MM.1S (cell line): ENCODE results near the gene SGMS1.

Experiments used
- DNase-seq: peaks from one replicate; pipeline ENCODE4 v3.0.0-alpha.2; 2015
- H2AFZ ChIP-seq: fragments of 300-600 bp; sonication (generic); 2 replicates; pipeline ENCODE4 v1.6.0; 2016; ENCODE audit warnings: antibody characterized with exemption, low read length
- H3F3A ChIP-seq: fragments of 300-600 bp; sonication (generic); 2 replicates; pipeline ENCODE4 v1.6.1; 2016; ENCODE audit warnings: mild to moderate bottlenecking, antibody characterized with exemption, low read length, moderate library complexity, mixed read lengths; ENCODE audit not compliant: insufficient read depth
- H3K27ac ChIP-seq: fragments of 300-600 bp; sonication (generic); 2 replicates; pipeline ENCODE4 v1.5.1; 2016; ENCODE audit warnings: mild to moderate bottlenecking, low read length
- H3K27me3 ChIP-seq: fragments of 300-600 bp; sonication (generic); replicated peaks from 2 replicates; pipeline ENCODE4 v1.6.0; 2016; ENCODE audit warnings: low read length; ENCODE audit not compliant: insufficient read depth
- H3K36me3 ChIP-seq: fragments of 300-600 bp; sonication (generic); replicated peaks from 2 replicates; pipeline ENCODE4 v1.6.1; 2016; ENCODE audit warnings: mild to moderate bottlenecking, low read length, mixed read lengths; ENCODE audit not compliant: insufficient read depth
- H3K4me1 ChIP-seq: fragments of 300-600 bp; sonication (generic); 2 replicates; pipeline ENCODE4 v1.6.1; 2016; ENCODE audit warnings: low read length, mixed read lengths
- H3K4me2 ChIP-seq: fragments of 300-600 bp; sonication (generic); 2 replicates; pipeline ENCODE4 v1.6.0; 2016; ENCODE audit warnings: low read depth, low read length
- H3K4me3 ChIP-seq: fragments of 300-600 bp; sonication (generic); 2 replicates; pipeline ENCODE4 v1.5.1; 2016; ENCODE audit warnings: low read length, mixed read lengths
- H3K79me2 ChIP-seq: fragments of 300-600 bp; sonication (generic); 2 replicates; pipeline ENCODE4 v1.6.1; 2016; ENCODE audit warnings: mixed run types, low read length, mixed read lengths
- H3K9ac ChIP-seq: fragments of 300-600 bp; sonication (generic); 2 replicates; pipeline ENCODE4 v1.6.1; 2016; ENCODE audit warnings: low read length, mixed read lengths
- H3K9me2 ChIP-seq: fragments of 300-600 bp; sonication (generic); replicated peaks from 2 replicates; pipeline ENCODE4 v1.6.1; 2016; ENCODE audit warnings: mild to moderate bottlenecking, low read length, mixed read lengths; ENCODE audit not compliant: insufficient read depth
- H3K9me3 ChIP-seq: fragments of 300-600 bp; sonication (generic); replicated peaks from 2 replicates; pipeline ENCODE4 v1.6.1; 2016; ENCODE audit warnings: mild to moderate bottlenecking, low read length, mixed read lengths; ENCODE audit not compliant: insufficient read depth
- H4K20me1 ChIP-seq: fragments of 300-600 bp; sonication (generic); 2 replicates; pipeline ENCODE4 v1.6.1; 2016; ENCODE audit warnings: mild to moderate bottlenecking, low read length, moderate library complexity, mixed read lengths; ENCODE audit not compliant: insufficient read depth
- EZH2 ChIP-seq: fragments of 300-600 bp; sonication (generic); optimal IDR thresholded peaks from 2 replicates; pipeline ENCODE3; 2017; ENCODE audit warnings: low read depth, mild to moderate bottlenecking, antibody characterized with exemption, low read length, mixed read lengths
- EZH2phosphoT487 ChIP-seq: fragments of 300-600 bp; sonication (generic); IDR thresholded peaks from 2 replicates; pipeline ENCODE4 v1.6.1; 2018; ENCODE audit warnings: antibody characterized with exemption, low read length
- TF ChIP-seq, protein P1 (sequence below): fragments of 300-600 bp; sonication (generic); IDR thresholded peaks from 2 replicates; pipeline ENCODE4 v1.5.1; 2016; ENCODE audit warnings: antibody characterized with exemption, low read length, mixed read lengths

Gene SGMS1

DNA sequence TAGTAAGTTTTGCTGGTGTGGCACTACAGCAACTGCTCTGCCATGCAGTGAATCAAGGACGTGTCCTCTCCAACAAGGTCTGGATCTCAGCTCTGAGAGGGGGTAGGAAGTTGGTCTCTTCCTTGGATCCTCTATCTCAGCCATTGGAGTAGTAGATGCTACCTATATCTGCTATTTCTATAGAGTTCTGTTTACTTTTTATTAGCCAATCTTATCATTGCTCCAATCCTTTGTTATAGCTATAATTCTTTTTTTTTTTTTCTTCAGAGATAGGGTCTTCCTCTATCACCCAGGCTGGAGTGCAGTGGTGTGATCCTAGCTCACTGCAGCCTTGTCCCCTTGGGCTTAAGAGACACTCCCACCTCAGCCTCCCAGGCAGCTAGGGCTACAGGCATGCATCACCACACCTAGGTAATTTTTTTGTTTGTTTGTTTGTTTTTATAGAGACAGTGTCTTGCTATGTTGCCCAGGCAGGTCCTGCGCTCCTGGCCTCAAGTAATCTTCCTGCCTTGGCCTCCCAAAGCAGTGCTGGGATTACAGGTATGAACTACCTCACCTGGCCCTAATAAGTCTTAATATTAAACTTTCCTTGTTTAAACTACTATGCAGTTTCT lies 217.2 kb downstream of the SGMS1 start:
- Histone ChIP-seq H3K9ac (no peak overlapping the region), H3K36me3 (no peaks in the 10 kb centered on the region), H3K79me2 (no peaks in the 10 kb centered on the region), H4K20me1 (no peaks in the 10 kb centered on the region), H3K9me3 (no peaks in the 10 kb centered on the region), H2AFZ (no peak overlapping the region), H3K27me3 (no peaks in the 10 kb centered on the region), H3K27ac (no peak overlapping the region), H3K4me2 (no peak overlapping the region), H3F3A (no peaks in the 10 kb centered on the region), H3K9me2 (no peaks in the 10 kb centered on the region), H3K4me1 (no peaks in the 10 kb centered on the region; the same call in 1 of the 2 replicates), H3K4me3 (no peak overlapping the region)
- no peak for DNase-seq
- no peak for TF ChIP-seq EZH2phosphoT487
- TF ChIP-seq, protein P1, sequence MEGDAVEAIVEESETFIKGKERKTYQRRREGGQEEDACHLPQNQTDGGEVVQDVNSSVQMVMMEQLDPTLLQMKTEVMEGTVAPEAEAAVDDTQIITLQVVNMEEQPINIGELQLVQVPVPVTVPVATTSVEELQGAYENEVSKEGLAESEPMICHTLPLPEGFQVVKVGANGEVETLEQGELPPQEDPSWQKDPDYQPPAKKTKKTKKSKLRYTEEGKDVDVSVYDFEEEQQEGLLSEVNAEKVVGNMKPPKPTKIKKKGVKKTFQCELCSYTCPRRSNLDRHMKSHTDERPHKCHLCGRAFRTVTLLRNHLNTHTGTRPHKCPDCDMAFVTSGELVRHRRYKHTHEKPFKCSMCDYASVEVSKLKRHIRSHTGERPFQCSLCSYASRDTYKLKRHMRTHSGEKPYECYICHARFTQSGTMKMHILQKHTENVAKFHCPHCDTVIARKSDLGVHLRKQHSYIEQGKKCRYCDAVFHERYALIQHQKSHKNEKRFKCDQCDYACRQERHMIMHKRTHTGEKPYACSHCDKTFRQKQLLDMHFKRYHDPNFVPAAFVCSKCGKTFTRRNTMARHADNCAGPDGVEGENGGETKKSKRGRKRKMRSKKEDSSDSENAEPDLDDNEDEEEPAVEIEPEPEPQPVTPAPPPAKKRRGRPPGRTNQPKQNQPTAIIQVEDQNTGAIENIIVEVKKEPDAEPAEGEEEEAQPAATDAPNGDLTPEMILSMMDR, result no peak
- TF ChIP-seq EZH2, result no peak

DNA sequence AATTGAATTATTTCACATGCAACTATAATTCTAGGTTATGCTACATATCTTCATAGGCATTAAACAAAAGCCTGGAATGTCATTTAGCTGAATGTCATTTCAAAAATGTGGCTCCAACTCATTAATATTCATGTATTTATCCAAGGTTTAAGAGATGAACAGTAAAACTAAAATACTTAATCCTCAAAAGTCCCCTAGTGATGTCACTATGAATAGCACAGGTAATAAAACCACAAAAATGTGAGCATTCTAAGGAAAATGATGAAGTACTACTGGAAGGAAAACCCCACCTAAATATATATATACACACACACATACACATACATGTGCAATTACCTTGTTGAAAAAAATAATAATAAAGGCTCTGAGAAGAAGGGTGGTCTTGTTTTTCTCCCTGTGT lies 218.0 kb downstream of the SGMS1 start:
- TF ChIP-seq EZH2phosphoT487 (no peak), EZH2 (no peak)
- TF ChIP-seq, protein P1, result no peak
- Histone ChIP-seq H3K79me2 (no peaks in the 10 kb centered on the region), H3K27me3 (no peaks in the 10 kb centered on the region), H3K4me3 (no peak overlapping the region), H3K9me3 (no peaks in the 10 kb centered on the region), H3K4me2 (no peak overlapping the region), H3F3A (no peaks in the 10 kb centered on the region), H3K4me1 (no peaks in the 10 kb centered on the region; the same call in 1 of the 2 replicates), H3K36me3 (no peaks in the 10 kb centered on the region), H3K9me2 (no peaks in the 10 kb centered on the region), H2AFZ (no peak overlapping the region), H4K20me1 (no peaks in the 10 kb centered on the region), H3K9ac (no peak overlapping the region), H3K27ac (no peak overlapping the region)
- no peak for DNase-seq

DNA sequence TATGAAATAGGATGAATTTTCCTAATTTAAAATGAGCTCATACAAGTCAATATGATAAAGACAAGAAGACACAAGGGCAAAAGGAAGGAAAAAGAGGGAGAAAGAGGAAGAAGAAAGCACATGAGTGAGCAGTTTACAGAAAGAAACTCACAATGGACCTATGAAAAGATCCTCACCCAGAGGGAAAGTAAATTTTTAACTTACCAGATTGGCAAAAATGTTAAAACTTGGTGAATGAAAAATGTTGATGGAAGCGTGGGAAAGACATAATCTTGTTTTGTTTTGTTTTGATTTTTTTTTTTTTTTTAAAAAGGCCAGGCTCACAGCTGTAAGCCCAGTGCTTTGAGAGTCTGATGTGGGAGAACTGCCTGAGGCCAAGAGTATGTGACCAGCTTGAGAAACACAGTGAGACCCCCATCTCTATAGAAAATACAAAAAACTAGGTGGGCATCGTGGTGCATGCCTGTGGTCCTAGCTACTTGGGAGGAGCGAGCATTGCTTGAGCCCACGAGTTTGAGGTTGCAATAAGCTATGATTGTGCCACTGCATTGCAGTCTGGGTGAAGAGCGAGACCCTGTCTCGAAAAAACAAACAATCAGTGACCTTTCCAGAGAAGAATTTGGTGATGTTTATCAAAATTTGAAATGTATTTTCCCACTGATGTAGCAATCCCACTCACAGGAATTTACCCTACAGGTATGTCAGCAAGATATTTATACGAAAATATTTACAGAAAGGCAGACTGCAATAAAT lies 219.6 kb downstream of the SGMS1 start:
- no peak overlapping the region for H3K27ac ChIP-seq
- DNase-seq, result no peak
- no peak overlapping the region for H3K4me2 ChIP-seq
- H3K36me3 ChIP-seq, result no peaks in the 10 kb centered on the region
- H2AFZ ChIP-seq, result no peak overlapping the region
- no peaks in the 10 kb centered on the region for H3K9me2 ChIP-seq
- H4K20me1 ChIP-seq, result no peaks in the 10 kb centered on the region
- H3K4me3 ChIP-seq, result no peak overlapping the region
- no peaks in the 10 kb centered on the region for H3K79me2 ChIP-seq
- no peaks in the 10 kb centered on the region for H3K27me3 ChIP-seq
- H3K9ac ChIP-seq, result no peak overlapping the region
- no peaks in the 10 kb centered on the region for H3K9me3 ChIP-seq
- H3K4me1 ChIP-seq, result no peaks in the 10 kb centered on the region; the same call in 1 of the 2 replicates
- TF ChIP-seq, protein P1, result no peak
- TF ChIP-seq EZH2 (no peak), EZH2phosphoT487 (no peak)
- no peaks in the 10 kb centered on the region for H3F3A ChIP-seq
